Calu3 (cell line): Measurements from ENCODE around the gene KHDRBS2. TPM values are rescaled to one million over a fixed set of nuclear protein-coding genes. Genes with fewer than 3 reads are reported as not detected.

Experiments used
- BruUV-seq: library from RNA; stranded (reverse); fragments of 400-500 nt; replicated peaks from 2 replicates; lab custom pipeline; 2021; lab: Mats Ljungman, UMichigan
- CTCF ChIA-PET: fragments of 300-600 bp; sonication (Branson Sonifier 250); formaldehyde crosslinking; loops from one replicate; lab custom pipeline; 2022; ENCODE audit warnings: antibody characterized with exemption; lab: Charles Lee
- DNase-seq: peaks from one replicate; pipeline ENCODE4 v3.0.0; 2022
- H3K27ac Mint-ChIP-seq: one replicate; pipeline ENCODE4 v1.8.0; 2022; ENCODE audit warnings: mixed read lengths; ENCODE audit not compliant: unreplicated experiment
- H3K27me3 Mint-ChIP-seq: one replicate; pipeline ENCODE4 v1.8.0; 2022; ENCODE audit warnings: mixed read lengths; ENCODE audit not compliant: unreplicated experiment
- H3K36me3 Mint-ChIP-seq: one replicate; pipeline ENCODE4 v1.8.0; 2022; ENCODE audit warnings: mild to moderate bottlenecking, moderate library complexity, mixed read lengths; ENCODE audit not compliant: insufficient read depth, unreplicated experiment
- H3K4me1 Mint-ChIP-seq: one replicate; pipeline ENCODE4 v1.8.0; 2022; ENCODE audit warnings: mild to moderate bottlenecking, low read depth, mixed read lengths; ENCODE audit not compliant: unreplicated experiment
- H3K4me3 Mint-ChIP-seq: one replicate; pipeline ENCODE4 v1.8.0; 2022; ENCODE audit warnings: mild to moderate bottlenecking, low read depth, moderate library complexity, mixed read lengths; ENCODE audit not compliant: unreplicated experiment
- H3K9me3 Mint-ChIP-seq: one replicate; pipeline ENCODE4 v1.8.0; 2022; ENCODE audit warnings: low read depth, mixed read lengths; ENCODE audit not compliant: unreplicated experiment
- intact Hi-C: fragments of 100-400 bp; cut with micrococcal nuclease; formaldehyde crosslinking; loops from one replicate; pipeline ENCODE4 v1.10.0; 2022; ENCODE audit not compliant: unreplicated experiment
- total RNA-seq: library from RNA; stranded (reverse); gene quantifications from 2 replicates; pipeline ENCODE4 v1.2.3, GENCODE V29; 2022
- TF ChIP-seq, protein P1 (sequence below): fragments of 200-600 bp; IDR thresholded peaks from one replicate; pipeline ENCODE4 v1.8.0; 2022; ENCODE audit warnings: antibody characterized with exemption; ENCODE audit not compliant: unreplicated experiment

KHDRBS2 gene
- total RNA-seq, 1 experiment from 2014 or later, result not detected

GRCh38 chr6:62298745-62299392 is 12.8 kb upstream of the KHDRBS2 start:
- TF ChIP-seq, protein P1, sequence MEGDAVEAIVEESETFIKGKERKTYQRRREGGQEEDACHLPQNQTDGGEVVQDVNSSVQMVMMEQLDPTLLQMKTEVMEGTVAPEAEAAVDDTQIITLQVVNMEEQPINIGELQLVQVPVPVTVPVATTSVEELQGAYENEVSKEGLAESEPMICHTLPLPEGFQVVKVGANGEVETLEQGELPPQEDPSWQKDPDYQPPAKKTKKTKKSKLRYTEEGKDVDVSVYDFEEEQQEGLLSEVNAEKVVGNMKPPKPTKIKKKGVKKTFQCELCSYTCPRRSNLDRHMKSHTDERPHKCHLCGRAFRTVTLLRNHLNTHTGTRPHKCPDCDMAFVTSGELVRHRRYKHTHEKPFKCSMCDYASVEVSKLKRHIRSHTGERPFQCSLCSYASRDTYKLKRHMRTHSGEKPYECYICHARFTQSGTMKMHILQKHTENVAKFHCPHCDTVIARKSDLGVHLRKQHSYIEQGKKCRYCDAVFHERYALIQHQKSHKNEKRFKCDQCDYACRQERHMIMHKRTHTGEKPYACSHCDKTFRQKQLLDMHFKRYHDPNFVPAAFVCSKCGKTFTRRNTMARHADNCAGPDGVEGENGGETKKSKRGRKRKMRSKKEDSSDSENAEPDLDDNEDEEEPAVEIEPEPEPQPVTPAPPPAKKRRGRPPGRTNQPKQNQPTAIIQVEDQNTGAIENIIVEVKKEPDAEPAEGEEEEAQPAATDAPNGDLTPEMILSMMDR, result no peak
- H3K27ac Mint-ChIP-seq, result no peak overlapping the region
- no peak for DNase-seq
- peaks cover 17% of the 10 kb centered on the region for H3K9me3 Mint-ChIP-seq
- BruUV-seq, result no TSS peak
- H3K36me3 Mint-ChIP-seq, result no peaks in the 10 kb centered on the region
- H3K27me3 Mint-ChIP-seq, result no peaks in the 10 kb centered on the region
- CTCF ChIA-PET, result no interaction called here
- H3K4me3 Mint-ChIP-seq, result no peak overlapping the region
- intact Hi-C loops, result no loop called here
- no peaks in the 10 kb centered on the region for H3K4me1 Mint-ChIP-seq

DNA sequence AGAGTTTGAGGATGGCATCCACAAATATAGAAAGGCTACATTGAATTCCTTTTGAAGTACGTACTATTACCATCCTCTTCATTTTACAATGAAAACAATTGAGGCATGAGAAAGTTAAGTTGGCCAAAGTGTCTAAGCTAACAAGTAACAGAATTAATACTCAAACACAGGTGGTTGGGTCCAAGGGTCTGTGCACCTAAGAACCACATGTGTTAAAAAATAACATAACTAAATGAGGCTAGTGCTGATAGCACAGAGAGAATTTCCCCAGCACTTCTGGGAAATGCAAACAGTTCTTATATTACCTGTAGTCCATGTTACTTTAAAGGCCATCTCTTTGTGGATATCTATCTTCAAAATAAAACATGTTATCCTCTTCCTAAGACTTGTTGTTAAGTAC is 10.5 kb upstream of the KHDRBS2 start:
- BruUV-seq, result no TSS peak
- TF ChIP-seq, protein P1, result no peak
- Mint-ChIP-seq H3K27ac (no peak overlapping the region), H3K4me1 (no peaks in the 10 kb centered on the region), H3K9me3 (peaks cover 14% of the 10 kb centered on the region), H3K36me3 (no peaks in the 10 kb centered on the region), H3K27me3 (no peaks in the 10 kb centered on the region), H3K4me3 (no peak overlapping the region)
- DNase-seq, result no peak
- intact Hi-C loops, result no loop called here
- CTCF ChIA-PET, result no interaction called here

DNA sequence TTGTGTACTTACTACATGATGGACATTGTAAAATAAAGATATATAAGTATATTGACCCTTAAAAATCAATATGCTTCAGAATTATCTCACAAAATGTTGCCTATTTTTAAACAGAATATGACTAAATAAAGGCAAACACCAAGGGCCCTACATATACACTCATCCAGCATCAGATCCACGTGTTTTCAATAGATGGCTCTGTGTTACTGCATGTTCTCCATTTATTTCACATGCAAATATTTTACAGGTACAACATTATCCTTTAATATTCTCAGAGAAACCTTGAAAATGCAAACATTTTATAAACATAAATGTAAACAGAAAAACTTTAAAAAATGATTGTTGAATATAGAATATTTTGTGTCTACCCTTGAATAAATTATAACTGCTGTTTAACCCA is 2.9 kb upstream of the KHDRBS2 start:
- no peak for DNase-seq
- no peaks in the 10 kb centered on the region for H3K36me3 Mint-ChIP-seq
- no TSS peak for BruUV-seq
- TF ChIP-seq, protein P1, result no peak
- H3K27ac Mint-ChIP-seq, result no peak overlapping the region
- H3K27me3 Mint-ChIP-seq, result no peaks in the 10 kb centered on the region
- CTCF ChIA-PET, result no interaction called here
- intact Hi-C loops, result no loop called here
- no peak overlapping the region for H3K4me3 Mint-ChIP-seq
- no peaks in the 10 kb centered on the region for H3K4me1 Mint-ChIP-seq
- peaks cover 6% of the 10 kb centered on the region for H3K9me3 Mint-ChIP-seq

DNA sequence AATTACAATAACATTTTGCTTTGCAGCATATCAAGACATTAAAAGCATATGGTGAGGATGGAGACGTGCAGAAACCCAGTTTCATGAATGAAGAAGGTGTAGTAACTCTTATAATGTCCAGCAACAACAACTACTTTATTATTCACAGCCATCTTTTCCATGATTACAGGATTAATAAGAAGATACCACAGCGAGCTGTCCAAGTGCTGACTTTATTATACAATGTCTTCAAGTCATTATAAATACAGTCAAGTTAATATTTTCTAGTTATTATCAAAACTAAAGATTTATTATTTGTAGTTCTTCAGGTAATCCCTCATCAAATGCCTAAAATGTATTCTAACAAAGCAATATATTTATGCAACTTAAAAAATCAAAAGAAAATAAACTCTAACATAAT is 2.5 kb upstream of the KHDRBS2 start:
- CTCF ChIA-PET, result no interaction called here
- Mint-ChIP-seq H3K9me3 (peaks cover 6% of the 10 kb centered on the region), H3K4me3 (no peak overlapping the region), H3K36me3 (no peaks in the 10 kb centered on the region), H3K4me1 (no peaks in the 10 kb centered on the region), H3K27me3 (no peaks in the 10 kb centered on the region), H3K27ac (no peak overlapping the region)
- no peak for DNase-seq
- BruUV-seq, result no TSS peak
- intact Hi-C loops, result no loop called here
- TF ChIP-seq, protein P1, result no peak
